Naive thymus-derived CD4-positive, alpha-beta T cell (primary cell): ENCODE measurements around the gene JPH2. TPM values are rescaled to one million over a fixed set of nuclear protein-coding genes. Genes with fewer than 3 reads are reported as not detected.

Experiments used
- ATAC-seq: fragments of 150-1000 bp; cut with Tn5 transposase; 2 replicates; pipeline ENCODE4 v1.10.0; 2021; ENCODE audit warnings: mild to moderate bottlenecking, moderate library complexity
- CTCF ChIA-PET: fragments of 350-600 bp; sonication (Branson Sonifier 250); formaldehyde crosslinking; loops from one replicate; lab custom pipeline; 2021; ENCODE audit warnings: antibody characterized with exemption; lab: Charles Lee
- POLR2A ChIA-PET: fragments of 350-600 bp; sonication (Branson Sonifier 250); formaldehyde crosslinking; loops from one replicate; lab custom pipeline; 2021; ENCODE audit warnings: antibody characterized with exemption, inconsistent platforms; lab: Charles Lee
- DNase-seq, 9 donors: peaks; one replicate each; pipeline versions ENCODE4 v3.0.0 to v3.0.0-alpha.2; 2020 to 2022; ENCODE audit warnings: mixed read lengths in 1 of 9
- H3K27ac ChIP-seq: one replicate; pipeline ENCODE4 v1.7.0; 2013; ENCODE audit warnings: mild to moderate bottlenecking, low read depth, low read length, moderate library complexity
- H3K27me3 ChIP-seq, 2 donors: one replicate each; pipeline ENCODE4 v1.7.0; 2013; ENCODE audit warnings: low read length in 2 of 2, mild to moderate bottlenecking in 2 of 2, moderate library complexity in 2 of 2; ENCODE audit not compliant: control insufficient read depth in 2 of 2, insufficient read depth in 2 of 2
- H3K36me3 ChIP-seq, 3 experiments: 1 replicate in 2 of 3; 2 replicates in 1 of 3; pipeline ENCODE4 v1.7.0; 2013; ENCODE audit warnings: low read length in 3 of 3, mild to moderate bottlenecking in 3 of 3, moderate library complexity in 1 of 3; ENCODE audit not compliant: insufficient read depth in 3 of 3, control insufficient read depth in 2 of 3
- H3K4me1 ChIP-seq, 2 donors: one replicate each; pipeline ENCODE4 v1.7.0; 2013; ENCODE audit warnings: low read length in 2 of 2, mild to moderate bottlenecking in 2 of 2, moderate library complexity in 1 of 2; ENCODE audit not compliant: control insufficient read depth in 2 of 2, insufficient read depth in 2 of 2
- H3K4me3 ChIP-seq: 2 replicates; pipeline ENCODE4 v1.7.0; 2013; ENCODE audit warnings: mild to moderate bottlenecking, low read length
- H3K9me3 ChIP-seq, 3 experiments: 1 replicate in 2 of 3; 2 replicates in 1 of 3; pipeline ENCODE4 v1.7.0; 2013; ENCODE audit warnings: low read length in 3 of 3; ENCODE audit not compliant: control insufficient read depth in 2 of 3
- H3K27ac Mint-ChIP-seq, 9 donors: one replicate each; pipeline ENCODE4 v1.8.0; 2020 to 2022; ENCODE audit warnings: mixed read lengths in 9 of 9, mild to moderate bottlenecking in 8 of 9, moderate library complexity in 5 of 9, inconsistent platforms in 2 of 9
- H3K27me3 Mint-ChIP-seq, 5 donors: one replicate each; pipeline ENCODE4 v1.8.0; 2021 to 2022; ENCODE audit warnings: mixed read lengths in 5 of 5, mild to moderate bottlenecking in 1 of 5
- H3K36me3 Mint-ChIP-seq, 5 donors: one replicate each; pipeline ENCODE4 v1.8.0; 2020 to 2022; ENCODE audit warnings: mixed read lengths in 5 of 5, mild to moderate bottlenecking in 3 of 5, inconsistent platforms in 1 of 5
- H3K4me1 Mint-ChIP-seq, 7 donors: one replicate each; pipeline ENCODE4 v1.8.0; 2020 to 2022; ENCODE audit warnings: mixed read lengths in 7 of 7, mild to moderate bottlenecking in 3 of 7, inconsistent platforms in 1 of 7
- H3K4me3 Mint-ChIP-seq, 10 donors: one replicate each; pipeline ENCODE4 v1.8.0; 2020 to 2022; ENCODE audit warnings: mild to moderate bottlenecking in 10 of 10, mixed read lengths in 10 of 10, moderate library complexity in 6 of 10, inconsistent platforms in 2 of 10
- H3K9me3 Mint-ChIP-seq, 11 donors: one replicate each; pipeline ENCODE4 v1.8.0; 2020 to 2022; ENCODE audit warnings: mixed read lengths in 11 of 11, mild to moderate bottlenecking in 4 of 11, inconsistent platforms in 1 of 11, moderate library complexity in 1 of 11
- intact Hi-C, 2 donors: fragments of 100-400 bp; cut with micrococcal nuclease; formaldehyde crosslinking; loops; one replicate each; pipeline ENCODE4 v1.15.1; 2023
- polyA plus RNA-seq, 2 donors: library from polyadenylated mRNA; unstranded; fragments of 300-500 nt; fragmentation: Illumina TruSeq; gene quantifications; one replicate each; pipeline ENCODE4 v1.2.3, GENCODE V29; 2021
- total RNA-seq, 6 experiments: library from RNA in 5 of 6; stranded (reverse) in 5 of 6; gene quantifications; 1 replicate in 5 of 6; 2 replicates in 1 of 6; pipeline ENCODE4 v1.2.3 and lab custom pipeline; 2021 to 2026

JPH2 gene
- total and polyA plus RNA-seq, 7 experiments from 2014 or later, result 0.07 to 0.17 TPM; not detected in 5

DNA sequence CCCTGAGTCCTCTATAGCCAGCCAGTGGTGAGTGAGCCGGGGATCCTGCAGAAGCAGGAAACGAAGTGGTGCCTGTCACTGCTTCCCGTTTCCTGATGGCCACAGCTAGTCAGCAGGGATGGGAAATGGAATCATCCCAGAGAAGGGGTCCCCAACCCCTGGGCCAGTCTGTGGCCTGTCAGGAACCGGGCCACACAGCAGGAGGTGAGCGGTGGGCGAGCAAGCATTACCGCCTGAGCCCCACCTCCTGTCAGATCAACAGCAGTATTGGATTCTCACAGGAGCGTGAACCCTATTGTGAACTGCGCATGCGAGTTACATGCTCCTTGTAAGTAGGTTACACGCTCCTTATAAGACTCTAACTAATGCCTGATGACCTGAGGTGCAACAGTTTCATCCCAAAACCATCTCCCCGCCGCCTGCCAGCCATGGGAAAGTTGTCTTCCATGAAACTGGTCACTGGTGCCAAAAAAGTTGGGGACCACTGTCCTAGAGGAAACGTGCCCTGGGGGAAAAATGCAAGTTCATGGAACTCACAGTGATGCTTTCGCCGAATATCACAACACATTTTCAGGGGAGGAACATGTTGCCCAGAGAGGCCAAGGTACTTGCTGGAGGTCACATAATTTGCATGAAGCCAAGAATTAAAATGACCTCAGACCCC, 113.8 kb downstream of the JPH2 start:
- Histone ChIP-seq H3K36me3 (no peaks in the 10 kb centered on the region), H3K9me3 (no peaks in the 10 kb centered on the region), H3K27me3 (no peaks in the 10 kb centered on the region), H3K27ac (peak overlapping the region; percentile 48), H3K4me3 (no peak overlapping the region), H3K4me1 (peaks cover 28 to 66% of the 10 kb centered on the region in 2 donors)
- DNase-seq (peak in 2 of 9 donors; percentile 21 to 35), ATAC-seq (no peak)
- peaks cover 0 to 13% (median 0%) of the 10 kb centered on the region in 5 donors for H3K27me3 Mint-ChIP-seq
- H3K4me1 Mint-ChIP-seq, result peaks cover 52 to 86% (median 73%) of the 10 kb centered on the region in 7 donors
- POLR2A ChIA-PET, result interaction anchor here (0.6 kb wide), 1 partner anchor 348 kb away, joined by 3 read pairs; no protein-coding TSS in a partner anchor
- H3K4me3 Mint-ChIP-seq, result peak overlapping the region in 8 of 10 donors; percentile 42 to 92 (median 60)
- CTCF ChIA-PET, result interaction anchor here (0.6 to 4.3 kb wide), 4 partner anchors 6 to 365 kb away, joined by 5 to 31 read pairs (median 6); no protein-coding TSS in a partner anchor
- intact Hi-C loops, result loop anchor here in 1 of 2 donors (5.0 kb wide), 1 partner anchor 231 kb away; no protein-coding TSS in a partner anchor
- H3K36me3 Mint-ChIP-seq, result peaks cover 0 to 6% (median 0%) of the 10 kb centered on the region in 5 donors
- H3K9me3 Mint-ChIP-seq, result peaks cover 0 to 8% (median 0%) of the 10 kb centered on the region in 11 donors
- peak overlapping the region in 8 of 9 donors; percentile 75 to 100 (median 98) for H3K27ac Mint-ChIP-seq

- peaks cover 0 to 13% (median 0%) of the 10 kb centered on the region in 5 donors for H3K27me3 Mint-ChIP-seq
- H3K4me1 Mint-ChIP-seq, result peaks cover 50 to 92% (median 79%) of the 10 kb centered on the region in 7 donors
- no peaks in the 10 kb centered on the region for H3K36me3 ChIP-seq
- peak overlapping the region; percentile 97 for H3K27ac ChIP-seq
- ATAC-seq (no peak), DNase-seq (no peak)
- peaks cover 31 to 73% of the 10 kb centered on the region in 2 donors for H3K4me1 ChIP-seq
- no peak overlapping the region for H3K4me3 ChIP-seq
- H3K9me3 Mint-ChIP-seq, result peaks cover 0 to 8% (median 0%) of the 10 kb centered on the region in 11 donors
- H3K27me3 ChIP-seq, result no peaks in the 10 kb centered on the region
- peak overlapping the region in 8 of 10 donors; percentile 45 to 92 (median 56) for H3K4me3 Mint-ChIP-seq
- intact Hi-C loops, result loop anchor here in 1 of 2 donors (5.0 kb wide), 1 partner anchor 230 kb away; no protein-coding TSS in a partner anchor
- ChIA-PET CTCF (interaction anchor here (0.6 to 6.1 kb wide), 7 partner anchors 7 to 364 kb away, joined by 3 to 31 read pairs (median 6); no protein-coding TSS in a partner anchor), POLR2A (interaction anchor here (0.6 to 6.1 kb wide), 4 partner anchors 8 to 347 kb away, joined by 3 to 75 read pairs (median 4); no protein-coding TSS in a partner anchor)
- H3K9me3 ChIP-seq, result no peaks in the 10 kb centered on the region
- H3K27ac Mint-ChIP-seq, result peak overlapping the region; percentile 69 to 100 (median 99)
- H3K36me3 Mint-ChIP-seq, result peaks cover 0 to 6% (median 0%) of the 10 kb centered on the region in 5 donors
Observed at GRCh38 chr20:44072384-44072783, 114.6 kb downstream of the JPH2 start.

GRCh38 chr20:44071526-44072111, 115.4 kb downstream of the JPH2 start:
- Mint-ChIP-seq H3K4me3 (peak overlapping the region in 9 of 10 donors; percentile 35 to 92 (median 61)), H3K36me3 (peaks cover 0 to 7% (median 0%) of the 10 kb centered on the region in 5 donors), H3K27ac (peak overlapping the region; percentile 71 to 100 (median 99)), H3K4me1 (peaks cover 50 to 97% (median 86%) of the 10 kb centered on the region in 7 donors), H3K9me3 (peaks cover 0 to 8% (median 0%) of the 10 kb centered on the region in 11 donors), H3K27me3 (peaks cover 0 to 14% (median 0%) of the 10 kb centered on the region in 5 donors)
- DNase-seq, result no peak
- Histone ChIP-seq H3K9me3 (no peaks in the 10 kb centered on the region), H3K27ac (peak overlapping the region; percentile 97), H3K4me3 (no peak overlapping the region), H3K27me3 (no peaks in the 10 kb centered on the region), H3K4me1 (peaks cover 31 to 81% of the 10 kb centered on the region in 2 donors), H3K36me3 (no peaks in the 10 kb centered on the region)
- intact Hi-C loops, result loop anchor here in 1 of 2 donors (5.0 kb wide), 1 partner anchor 229 kb away; no protein-coding TSS in a partner anchor
- POLR2A ChIA-PET, result interaction anchor here (1.0 to 6.1 kb wide), 4 partner anchors 9 to 146 kb away, joined by 3 to 75 read pairs (median 4); no protein-coding TSS in a partner anchor
- no peak for ATAC-seq
- CTCF ChIA-PET, result interaction anchor here (1.2 to 6.1 kb wide), 6 partner anchors 8 to 323 kb away, joined by 3 to 31 read pairs (median 6); no protein-coding TSS in a partner anchor

- ChIA-PET CTCF (interaction anchor here (0.8 to 6.1 kb wide), 4 partner anchors 8 to 15 kb away, joined by 3 to 31 read pairs (median 16); no protein-coding TSS in a partner anchor), POLR2A (interaction anchor here (0.6 to 6.1 kb wide), 5 partner anchors 8 to 1339 kb away, joined by 3 to 75 read pairs (median 3); partner anchors contain the start of gene TTPAL)
- H3K9me3 Mint-ChIP-seq, result peaks cover 0 to 8% (median 0%) of the 10 kb centered on the region in 11 donors
- intact Hi-C loops, result loop anchor here in 1 of 2 donors (5.0 kb wide), 1 partner anchor 229 kb away; no protein-coding TSS in a partner anchor
- H3K27ac Mint-ChIP-seq, result peak overlapping the region; percentile 71 to 100 (median 99)
- peaks cover 0 to 7% (median 0%) of the 10 kb centered on the region in 5 donors for H3K36me3 Mint-ChIP-seq
- no peaks in the 10 kb centered on the region for H3K9me3 ChIP-seq
- DNase-seq, result no peak
- no peaks in the 10 kb centered on the region for H3K27me3 ChIP-seq
- peaks cover 0 to 16% (median 0%) of the 10 kb centered on the region in 5 donors for H3K27me3 Mint-ChIP-seq
- peak overlapping the region; percentile 97 for H3K27ac ChIP-seq
- no peak for ATAC-seq
- H3K4me3 ChIP-seq, result peak overlapping the region; percentile 53
- peaks cover 50 to 100% (median 88%) of the 10 kb centered on the region in 7 donors for H3K4me1 Mint-ChIP-seq
- H3K36me3 ChIP-seq, result no peaks in the 10 kb centered on the region
- peaks cover 31 to 87% of the 10 kb centered on the region in 2 donors for H3K4me1 ChIP-seq
- peak overlapping the region in 8 of 10 donors; percentile 39 to 92 (median 78) for H3K4me3 Mint-ChIP-seq
Observed at GRCh38 chr20:44071057-44071456, 115.9 kb downstream of the JPH2 start.

GRCh38 chr20:44070139-44070900, 116.7 kb downstream of the JPH2 start:
- H3K36me3 Mint-ChIP-seq, result peaks cover 0 to 7% (median 0%) of the 10 kb centered on the region in 5 donors
- peak in 8 of 9 donors; percentile 43 to 95 (median 88) for DNase-seq
- peaks cover 49 to 98% (median 88%) of the 10 kb centered on the region in 7 donors for H3K4me1 Mint-ChIP-seq
- Histone ChIP-seq H3K9me3 (no peaks in the 10 kb centered on the region), H3K4me3 (peak overlapping the region; percentile 60), H3K36me3 (no peaks in the 10 kb centered on the region), H3K27me3 (no peaks in the 10 kb centered on the region), H3K27ac (peak overlapping the region; percentile 97), H3K4me1 (peaks cover 31 to 83% of the 10 kb centered on the region in 2 donors)
- intact Hi-C loops, result loop anchor here (1.0 to 5.0 kb wide), 6 partner anchors 10 to 319 kb away; no protein-coding TSS in a partner anchor
- H3K27me3 Mint-ChIP-seq, result peaks cover 0 to 16% (median 0%) of the 10 kb centered on the region in 5 donors
- POLR2A ChIA-PET, result interaction anchor here (0.6 to 6.1 kb wide), 11 partner anchors 9 to 1339 kb away, joined by 3 to 75 read pairs (median 3); partner anchors contain the start of gene TTPAL
- CTCF ChIA-PET, result interaction anchor here (0.8 to 6.1 kb wide), 5 partner anchors 9 to 14 kb away, joined by 3 to 31 read pairs (median 11); no protein-coding TSS in a partner anchor
- peak overlapping the region; percentile 94 to 100 (median 99) for H3K27ac Mint-ChIP-seq
- peak; percentile 81 for ATAC-seq
- peaks cover 0 to 6% (median 0%) of the 10 kb centered on the region in 11 donors for H3K9me3 Mint-ChIP-seq
- H3K4me3 Mint-ChIP-seq, result peak overlapping the region; percentile 70 to 93 (median 86)
